Eye (tissue), 1 donor: ENCODE data around the gene CHST11.

Experiments
- DNase-seq: peaks from one replicate; pipeline ENCODE4 v3.0.0-alpha.2; 2015

CHST11 gene

DNA sequence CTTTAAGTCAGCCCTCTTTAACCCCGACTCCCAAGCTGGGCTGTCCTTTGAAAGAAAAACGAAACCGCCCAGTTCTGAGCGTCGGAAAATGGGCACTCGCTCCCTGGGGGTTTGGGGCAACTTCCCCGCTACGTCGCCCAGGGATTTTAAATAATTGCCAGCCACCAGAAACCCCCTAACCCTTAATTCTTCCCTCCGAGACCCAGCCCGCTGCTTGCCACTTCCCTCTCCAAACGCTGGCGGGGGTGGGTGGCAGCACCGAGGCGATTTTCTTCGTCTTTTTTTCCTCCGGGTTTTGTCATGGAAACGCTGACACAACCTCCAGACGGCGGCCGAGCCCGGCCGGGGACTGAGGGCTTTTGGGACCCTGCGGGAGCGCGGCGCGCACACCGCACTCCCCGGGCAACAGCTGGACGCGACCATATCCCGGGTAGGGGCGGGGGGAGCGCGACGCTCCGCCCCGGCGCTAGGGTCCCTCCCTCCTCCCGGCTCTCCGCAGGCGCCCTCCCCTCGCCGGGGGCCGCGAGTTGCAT lies at the start of gene CHST11:
TSS of gene CHST11 (plus strand) at position 532 of the 533 bp plus-strand sequence.
- peak; percentile 95 for DNase-seq

DNA sequence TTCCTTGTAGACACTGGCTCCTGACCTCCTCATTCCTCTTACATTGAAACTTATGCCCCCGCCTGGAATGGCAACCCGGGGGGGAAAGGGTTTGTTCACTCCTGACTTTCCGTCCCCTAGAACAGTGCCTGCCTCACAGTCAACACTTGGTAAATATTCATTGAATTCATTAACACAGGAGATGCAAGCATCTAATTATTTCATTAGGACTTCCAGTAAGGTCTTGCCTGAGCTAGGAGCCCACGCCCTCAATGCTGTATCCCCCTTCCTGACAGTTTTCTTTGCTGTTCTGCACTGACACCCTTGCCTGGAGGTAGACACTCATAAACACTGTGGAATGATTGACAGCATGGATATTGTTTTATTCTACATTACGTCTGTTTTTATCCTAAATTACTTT lies 49.3 kb upstream of the CHST11 start:
- no peak for DNase-seq

DNA sequence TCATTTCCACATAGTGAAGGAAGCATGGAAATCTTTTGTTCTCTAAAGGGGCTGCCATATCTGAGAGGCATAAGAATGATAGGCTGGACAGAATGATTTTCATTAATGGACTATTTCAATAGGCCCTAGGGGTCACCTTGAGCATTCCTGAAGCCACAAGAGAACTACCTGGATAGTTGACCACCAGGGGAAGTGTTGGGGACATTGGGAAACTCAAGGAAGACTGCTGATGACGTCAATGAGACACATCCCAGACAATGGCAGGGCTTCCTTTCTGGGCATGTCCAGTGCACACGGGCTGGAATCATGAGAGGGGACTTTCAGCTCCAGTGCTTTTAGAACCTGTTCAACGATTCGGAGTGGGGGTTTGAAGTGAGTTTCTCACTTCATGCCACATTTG lies 48.8 kb upstream of the CHST11 start:
- DNase-seq: no peak

DNA sequence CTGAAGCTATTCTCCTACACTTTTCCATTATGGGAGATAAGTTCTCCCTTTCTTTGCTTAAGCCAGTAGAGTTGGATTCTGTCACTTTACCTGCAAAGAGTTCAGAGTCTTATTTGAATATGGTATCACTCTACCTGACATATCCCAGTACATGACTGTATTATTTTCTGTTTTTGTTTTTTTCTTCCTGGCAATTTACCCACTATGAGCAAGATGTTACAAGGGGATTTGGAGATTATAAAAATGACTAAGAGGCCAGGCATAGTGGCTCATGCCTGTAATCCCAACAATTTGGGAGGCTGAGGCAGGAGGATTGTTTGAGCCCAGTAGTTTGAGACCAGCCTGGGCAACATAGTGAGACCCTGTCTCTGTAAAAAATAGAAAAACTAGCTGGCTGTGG lies 46.4 kb upstream of the CHST11 start:
- DNase-seq: no peak

DNA sequence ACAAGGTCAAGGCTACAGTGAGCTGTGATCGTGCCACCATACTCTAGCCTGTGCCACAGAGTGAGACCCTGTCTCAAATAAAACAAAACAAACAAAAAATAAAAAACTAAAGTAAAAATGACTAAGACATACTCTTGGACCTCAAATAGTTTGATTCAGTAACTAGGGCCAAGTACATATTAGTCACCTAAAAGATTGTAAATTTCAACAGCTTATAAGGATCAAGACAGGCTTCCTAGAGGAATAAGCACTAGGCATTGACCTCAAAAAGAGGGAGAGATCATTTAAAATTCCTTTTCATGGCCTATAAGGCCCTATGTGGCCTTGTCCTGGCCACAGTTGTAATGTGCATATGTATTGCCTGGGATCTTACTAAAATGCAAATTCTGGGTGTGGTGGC lies 46.0 kb upstream of the CHST11 start:
- no peak for DNase-seq

DNA sequence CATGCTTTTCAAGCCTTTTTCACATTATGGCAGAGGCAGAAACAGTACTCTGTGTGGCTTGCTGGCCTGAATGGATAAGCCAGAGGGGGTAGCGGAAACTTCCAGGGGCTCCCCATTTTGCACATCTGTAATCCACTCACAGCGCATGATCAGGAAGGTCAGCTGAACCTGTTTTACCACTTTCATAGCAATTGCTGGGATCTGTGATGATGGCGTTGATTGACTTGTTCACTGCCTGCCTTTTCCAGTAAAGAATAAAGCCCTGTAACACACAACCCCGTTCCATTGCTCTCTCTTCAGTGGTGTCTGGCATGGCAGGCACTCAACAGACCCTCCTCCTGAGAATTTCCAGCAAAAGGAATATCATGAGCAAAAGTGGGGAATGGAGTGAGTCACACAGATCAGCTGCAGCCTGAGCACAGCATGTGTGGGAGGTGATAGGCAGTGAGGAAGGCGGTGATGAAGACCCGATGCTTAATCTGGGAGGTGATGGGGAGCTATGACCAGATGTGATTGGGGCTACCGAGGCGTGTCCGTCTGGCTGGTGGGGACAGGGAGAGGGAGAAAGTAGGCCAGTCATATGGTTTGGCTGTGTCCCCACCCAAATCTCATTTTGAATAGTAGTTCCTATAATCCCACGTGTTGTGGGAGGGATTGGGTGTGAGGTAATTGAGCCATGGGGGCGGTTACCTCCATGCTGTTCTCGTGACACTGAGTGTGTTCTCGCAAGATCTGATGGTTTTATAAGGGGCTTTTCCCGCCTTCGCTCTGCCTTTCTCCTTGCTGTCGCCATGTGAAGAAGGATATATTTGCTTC lies 44.7 kb upstream of the CHST11 start:
- no peak for DNase-seq

DNA sequence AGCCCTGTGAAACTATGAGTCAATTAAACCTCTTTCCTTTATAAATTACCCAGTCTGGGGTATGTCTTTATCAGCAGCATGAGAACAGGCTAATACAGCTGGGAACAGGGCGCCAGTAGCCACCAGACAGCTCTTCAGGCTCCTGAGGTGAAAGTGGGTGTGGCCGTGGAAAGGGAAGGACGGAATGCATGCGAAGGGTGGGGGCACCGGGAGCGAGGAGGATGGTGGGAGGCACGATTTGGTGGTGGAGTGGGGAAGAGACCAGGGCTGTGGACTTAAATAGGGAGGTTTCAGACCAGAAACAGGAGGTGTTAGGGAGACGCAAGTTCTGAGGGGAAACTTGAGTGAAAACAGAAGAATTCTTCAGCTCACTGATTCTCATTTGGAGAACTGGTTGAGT lies 44.1 kb upstream of the CHST11 start:
- DNase-seq: no peak

DNA sequence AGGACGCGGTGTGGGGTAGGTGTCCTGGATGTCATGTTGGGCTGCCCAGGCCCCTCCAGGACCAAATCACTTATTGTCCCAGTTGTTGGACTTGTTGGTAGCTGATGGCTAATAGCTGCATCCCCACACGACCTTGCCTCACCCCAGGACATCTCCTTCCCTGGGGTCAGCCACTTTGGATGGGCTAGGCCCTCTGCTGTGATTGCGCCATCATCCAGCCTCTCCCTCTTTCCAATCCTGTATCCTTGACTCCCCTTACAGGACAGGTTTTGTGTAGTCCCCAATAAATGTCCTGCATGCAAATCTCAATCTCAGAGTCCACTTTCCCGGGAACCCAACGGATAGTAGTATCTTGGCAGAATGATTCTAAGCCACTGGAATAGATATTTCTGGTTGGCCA lies 43.4 kb upstream of the CHST11 start:
- DNase-seq: no peak

DNA sequence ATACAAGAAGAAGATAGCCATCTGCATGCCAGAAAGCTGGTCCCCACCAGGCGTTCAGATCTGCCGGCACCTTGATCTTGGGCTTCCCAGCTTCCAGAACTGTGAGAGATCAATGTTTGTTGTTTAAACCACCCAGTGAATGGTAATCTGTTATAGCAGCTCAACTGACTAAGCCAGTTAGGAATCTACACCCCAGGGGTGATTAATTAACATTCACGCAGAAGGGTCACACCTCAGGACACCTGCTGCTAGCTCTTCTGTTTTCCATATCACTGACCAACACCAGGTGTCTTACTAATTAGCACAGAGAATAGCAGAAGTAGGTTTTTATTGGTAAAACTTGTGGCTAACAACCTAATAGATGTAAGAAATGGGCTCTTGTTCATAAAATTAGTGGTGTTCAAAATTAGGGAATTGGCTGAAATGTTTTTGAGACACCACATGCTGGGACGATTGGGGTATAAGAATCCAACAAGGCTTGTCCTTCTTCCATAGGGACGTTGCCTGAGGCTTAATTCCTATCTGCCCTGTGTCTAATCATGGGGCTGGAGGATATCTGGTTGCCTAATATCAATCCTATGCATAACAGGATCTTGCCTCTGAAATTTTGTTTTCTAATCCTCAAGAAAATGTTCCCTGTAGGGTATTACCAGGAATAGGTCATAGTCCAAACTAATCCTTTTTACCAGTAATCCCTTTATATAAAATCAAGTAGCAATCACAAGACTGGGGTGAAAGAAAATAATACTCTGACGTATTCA lies 42.0 kb upstream of the CHST11 start:
- no peak for DNase-seq

DNA sequence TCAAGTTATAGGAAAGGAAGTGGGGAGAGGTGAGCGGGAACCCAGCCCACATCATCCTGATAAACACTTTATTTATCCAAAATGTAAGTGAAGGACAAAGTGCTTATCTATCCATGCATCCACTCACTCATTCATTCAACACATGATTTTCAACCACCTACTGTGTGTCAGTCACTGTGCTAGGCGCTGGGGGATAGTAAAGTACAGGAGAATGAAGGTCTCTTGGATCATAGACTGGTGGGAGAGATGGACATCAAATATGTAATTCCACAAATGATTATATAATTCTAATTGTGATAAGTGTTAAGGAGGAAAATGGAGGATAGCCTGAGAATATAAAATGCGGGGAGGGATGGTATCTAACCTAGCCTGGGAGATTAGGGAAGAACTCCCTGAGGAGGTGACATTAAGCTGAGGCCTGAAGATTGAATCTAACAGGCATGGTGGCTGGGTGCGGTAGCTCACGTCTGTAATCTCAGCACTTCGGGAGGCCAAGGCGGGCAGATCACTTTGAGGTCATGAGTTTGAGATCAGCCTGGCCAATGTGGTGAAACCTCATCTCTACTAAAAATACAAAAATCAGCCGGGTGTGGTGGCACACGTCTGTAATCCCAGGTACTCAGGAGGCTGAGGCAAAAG lies 41.3 kb upstream of the CHST11 start:
- DNase-seq: no peak

DNA sequence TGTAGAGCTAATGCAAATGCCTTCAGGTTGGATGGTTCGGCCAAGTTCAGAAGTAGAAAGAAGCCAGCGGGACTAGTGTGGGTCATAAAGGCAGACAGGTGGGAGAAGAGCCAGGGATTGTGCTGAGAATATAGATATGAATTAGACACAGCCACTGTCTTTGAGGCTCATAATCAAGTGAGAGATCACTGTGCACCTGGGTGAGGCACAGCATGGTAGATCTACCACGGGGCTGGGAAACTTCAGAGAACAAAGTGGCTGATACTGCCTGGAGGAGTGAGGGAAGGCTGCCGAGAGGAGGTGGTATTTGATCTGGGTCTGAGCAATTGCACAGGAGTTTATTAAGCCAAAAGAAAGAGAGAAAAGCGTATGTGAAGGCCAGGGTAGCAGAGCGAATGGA lies 40.6 kb upstream of the CHST11 start:
- no peak for DNase-seq

DNA sequence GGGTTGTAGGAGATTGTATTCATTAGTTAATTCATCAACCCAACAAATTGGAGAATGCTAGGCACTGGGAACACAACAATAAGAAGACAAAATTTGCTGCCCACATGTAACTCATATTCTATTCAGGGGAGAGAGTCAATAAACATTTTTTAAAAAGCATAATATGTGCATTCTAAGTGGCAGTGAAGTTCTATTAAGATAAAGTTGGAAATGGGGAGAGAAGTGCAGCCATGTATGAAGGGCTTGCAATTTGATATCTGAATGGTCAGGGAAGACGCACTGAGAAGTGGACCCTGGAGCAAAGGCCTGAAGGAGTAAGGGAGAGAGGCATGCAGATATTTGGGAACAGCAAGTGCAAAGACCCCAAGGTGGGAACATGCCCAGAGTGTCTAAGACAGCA lies 40.2 kb upstream of the CHST11 start:
- no peak for DNase-seq

DNA sequence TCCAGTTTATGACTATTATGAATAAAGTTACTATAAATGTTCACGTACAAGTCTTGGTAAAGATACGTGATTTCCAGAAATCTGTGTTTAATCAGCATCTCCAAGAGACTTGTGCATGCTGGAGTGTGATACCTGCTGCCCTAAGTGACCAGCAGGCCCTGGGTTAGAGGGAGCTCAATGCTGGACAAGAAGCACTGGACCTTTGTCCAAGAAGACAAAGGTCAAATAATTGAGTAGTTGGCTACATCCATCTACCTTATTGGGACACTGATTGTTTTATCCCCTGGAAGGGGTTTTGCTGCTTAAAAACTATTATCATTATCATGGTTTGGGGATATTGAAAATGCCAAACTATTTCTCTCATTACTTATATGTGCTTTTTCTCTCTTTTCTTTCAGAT lies 37.0 kb upstream of the CHST11 start:
- DNase-seq: no peak

DNA sequence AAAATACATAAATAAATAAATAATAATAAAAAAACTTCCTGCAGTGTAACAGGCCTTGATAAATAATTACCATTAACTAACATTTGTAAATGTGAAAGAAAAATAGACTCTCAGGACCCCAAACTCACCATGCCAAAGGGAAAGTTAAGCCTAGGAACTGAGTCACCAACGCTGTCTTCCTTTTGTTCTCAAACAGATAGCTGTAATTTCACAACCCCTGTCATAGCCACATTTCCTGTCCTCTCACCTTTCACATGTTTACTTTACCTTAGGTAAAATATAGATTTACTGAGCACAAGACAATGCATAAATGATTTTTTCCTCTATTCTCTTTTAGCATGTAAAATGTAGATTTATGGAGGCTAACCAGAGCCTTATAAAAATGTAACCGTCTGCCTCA lies 35.9 kb upstream of the CHST11 start:
- no peak for DNase-seq

DNA sequence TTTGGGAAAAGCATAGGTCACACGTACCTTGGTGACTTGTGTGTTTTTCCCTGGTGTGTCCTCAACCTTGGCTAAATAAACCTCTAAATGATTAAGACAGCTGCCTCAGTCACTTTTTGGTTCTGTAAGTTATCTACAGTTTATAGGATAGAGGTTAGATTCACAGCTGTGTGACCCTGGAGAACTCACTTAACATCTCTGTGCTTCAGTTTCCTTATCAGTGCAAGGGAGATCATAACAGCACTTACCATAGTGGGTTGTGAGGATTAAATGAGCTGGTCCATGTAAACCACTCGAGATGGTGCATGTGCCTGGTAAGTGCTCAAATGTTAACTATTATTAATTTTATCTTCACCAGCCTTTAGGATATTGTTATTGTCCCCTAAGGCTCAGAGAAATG lies 35.4 kb upstream of the CHST11 start:
- no peak for DNase-seq

DNA sequence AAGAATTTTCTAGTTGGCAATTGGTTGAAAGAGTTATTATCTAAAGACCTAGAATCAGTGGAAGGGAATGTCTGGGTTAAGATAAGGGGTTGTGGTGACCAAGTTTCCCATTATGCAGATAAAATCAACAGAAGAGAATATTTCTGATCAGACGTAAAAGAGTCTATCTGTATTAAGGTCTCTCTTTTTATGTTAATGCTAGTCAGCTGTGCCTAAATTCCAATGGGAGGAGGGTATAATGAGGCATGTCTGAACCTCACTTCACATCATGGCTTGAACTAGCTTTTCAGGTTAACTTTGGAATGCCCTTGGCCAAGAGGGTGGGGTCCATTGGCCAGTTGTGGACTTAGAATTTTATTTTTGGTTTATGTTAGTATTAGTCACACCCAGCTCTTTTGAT lies 34.3 kb upstream of the CHST11 start:
- DNase-seq: no peak

DNA sequence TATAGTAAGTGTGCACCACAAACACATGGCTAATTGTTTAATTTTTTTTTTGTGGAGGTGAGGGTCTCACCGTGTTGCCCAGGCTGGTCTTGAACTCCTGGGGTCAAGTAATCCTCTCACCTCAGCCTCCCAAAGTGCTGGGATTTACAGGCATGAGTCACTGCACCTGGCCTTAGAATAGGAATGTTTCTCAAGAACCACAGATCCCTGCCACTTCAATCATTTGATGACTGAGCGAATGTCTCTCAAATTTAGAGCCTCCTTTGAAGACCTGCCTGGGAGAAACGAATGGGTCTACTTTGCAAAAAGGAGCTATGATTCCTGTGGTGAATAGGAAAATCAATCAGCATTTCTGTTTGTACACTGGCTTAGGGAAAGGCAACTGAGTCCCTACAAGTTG lies 33.5 kb upstream of the CHST11 start:
- DNase-seq: no peak

DNA sequence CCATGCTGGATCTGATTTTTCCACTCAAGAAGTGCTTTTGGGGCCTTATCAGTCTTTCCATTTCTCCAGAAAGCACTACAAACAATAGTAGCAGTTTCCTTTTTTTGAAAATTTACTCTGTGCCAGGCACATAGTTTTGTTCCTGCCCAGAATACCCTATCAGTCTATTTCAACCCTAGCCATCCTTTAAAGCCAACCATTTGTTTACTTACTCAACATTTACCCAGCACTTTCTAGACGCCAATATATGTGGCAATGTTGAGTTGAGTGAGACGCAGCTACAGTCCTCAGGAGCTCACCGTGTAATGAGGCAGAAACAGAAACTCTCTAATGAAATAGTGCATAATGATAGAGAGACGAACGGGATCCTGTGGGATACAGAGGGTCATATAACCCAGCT lies 32.9 kb upstream of the CHST11 start:
- no peak for DNase-seq

DNA sequence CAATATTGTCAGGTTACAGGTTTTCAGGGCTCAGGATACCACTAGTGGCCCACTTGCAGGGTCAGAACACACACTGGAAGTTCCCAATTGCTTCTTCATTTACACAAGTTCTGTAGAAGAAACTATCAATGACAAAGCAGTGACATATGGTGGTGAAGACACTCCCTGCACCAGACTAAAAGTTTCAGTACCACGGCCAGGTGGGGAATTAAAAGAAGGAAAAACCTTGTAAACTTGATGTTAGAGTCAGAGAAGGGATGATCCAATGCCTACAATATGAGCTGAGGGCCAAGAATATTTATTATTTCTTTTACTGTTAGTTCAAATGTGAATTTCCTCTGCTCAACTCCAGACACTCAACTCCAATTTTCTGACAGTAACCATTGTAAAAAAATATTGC lies 31.8 kb upstream of the CHST11 start:
- no peak for DNase-seq

DNA sequence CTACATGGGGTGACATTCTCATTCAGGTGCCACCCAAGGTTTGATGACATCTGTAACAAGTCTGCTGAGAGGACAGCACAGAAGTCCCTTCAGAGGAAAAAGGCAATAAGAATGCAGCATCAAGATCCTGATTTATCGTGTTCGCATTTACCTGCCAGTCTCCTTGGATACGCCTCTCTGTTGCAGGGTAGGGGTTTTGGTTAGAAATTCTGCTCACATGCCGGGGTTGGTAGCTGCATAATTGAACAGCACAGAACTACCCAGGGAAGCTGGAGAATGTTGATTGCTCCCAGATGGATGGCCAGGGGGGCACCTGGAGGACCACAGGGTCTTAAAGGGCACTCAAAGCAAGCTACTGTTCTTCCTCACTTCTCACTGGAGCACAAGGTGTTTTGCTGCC lies 31.1 kb upstream of the CHST11 start:
- no peak for DNase-seq

DNA sequence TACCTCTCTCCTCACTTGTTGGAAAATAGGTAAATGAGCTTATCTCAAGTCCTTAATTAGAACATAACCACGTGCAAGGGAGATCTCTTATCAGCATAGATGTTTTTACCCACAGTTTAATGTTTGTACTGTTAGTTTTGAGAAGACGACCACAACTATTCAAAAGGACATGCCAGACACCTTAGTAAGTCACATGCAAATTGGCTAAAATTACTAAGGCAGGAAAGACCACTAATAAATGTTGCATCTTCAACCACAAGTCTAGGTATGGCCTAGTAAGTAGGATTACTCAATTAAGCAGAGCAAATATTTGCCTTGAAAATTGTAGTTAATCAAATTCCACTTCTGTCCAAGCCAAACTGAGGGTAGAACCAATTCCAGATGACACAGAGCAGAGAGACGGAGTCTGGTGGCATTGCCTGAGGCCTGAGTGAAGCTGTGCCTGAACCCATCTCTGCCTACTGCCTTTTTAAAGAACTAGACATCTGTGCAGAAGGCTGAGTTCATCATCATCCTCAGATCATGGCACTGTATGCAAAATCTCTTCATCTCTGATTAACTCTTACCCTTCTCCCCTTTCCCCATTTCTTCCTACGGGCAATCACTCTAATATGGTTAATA lies 29.7 kb upstream of the CHST11 start:
- no peak for DNase-seq

DNA sequence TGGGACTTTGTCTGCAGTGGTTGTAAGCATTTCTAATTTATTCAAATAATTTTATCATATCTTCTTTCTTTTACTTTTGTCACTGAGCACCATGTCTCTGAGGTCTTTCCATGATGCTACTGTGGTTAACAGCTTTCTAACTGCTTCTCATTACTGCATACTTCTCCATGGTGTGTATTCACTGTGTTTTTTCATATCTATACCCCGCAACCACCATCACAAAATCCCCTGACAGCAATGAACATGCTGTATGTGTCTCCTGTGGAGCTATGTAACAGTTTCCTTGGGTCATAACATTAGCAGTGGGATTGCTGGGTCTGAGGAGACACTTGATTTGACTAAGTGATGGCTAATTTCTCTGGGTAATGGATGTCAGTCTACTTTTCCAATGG lies 29.2 kb upstream of the CHST11 start:
- no peak for DNase-seq

DNA sequence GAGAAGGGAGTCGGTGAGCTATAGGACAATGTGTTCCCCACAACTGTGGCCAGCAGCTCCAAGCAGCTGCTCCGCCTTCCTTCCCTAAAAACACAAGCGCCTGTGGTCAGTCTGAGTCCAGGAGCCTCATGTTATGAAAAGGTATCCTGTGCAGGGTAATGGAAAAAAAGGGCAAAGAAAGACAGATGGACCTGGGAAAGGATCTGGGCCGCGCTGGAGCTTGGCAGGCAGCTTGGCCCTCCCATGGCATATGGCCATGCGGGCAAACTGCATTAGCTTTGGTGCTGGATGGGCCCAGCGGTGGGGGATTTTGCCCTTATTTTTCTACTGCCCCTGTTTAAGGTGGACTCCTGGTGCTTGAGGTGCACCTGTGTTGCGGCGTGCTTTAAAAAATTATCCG lies 23.7 kb upstream of the CHST11 start:
- no peak for DNase-seq
